Prostate gland (tissue), 2 donors: ENCODE data around the gene TNRC6A. TPM values are rescaled to one million over a fixed set of nuclear protein-coding genes. Genes with fewer than 3 reads are reported as not detected.

Source experiments
- DNase-seq: peaks from one replicate; pipeline ENCODE4 v3.0.0-alpha.2; 2019; ENCODE audit warnings: low spot score
- H3K27ac ChIP-seq, 2 donors: fragments of 200-600 bp; sonication (generic); 2 replicates each; pipeline ENCODE4 v1.5.1; 2017 to 2019
- H3K27me3 ChIP-seq: fragments of 200-600 bp; sonication (generic); replicated peaks from 2 replicates; pipeline ENCODE4 v1.5.1; 2019; ENCODE audit not compliant: insufficient read depth
- H3K36me3 ChIP-seq, 2 donors: fragments of 200-600 bp; sonication (generic); 1 replicate in 1 of 2; 2 replicates in 1 of 2; pipeline versions ENCODE4 v1.5.1 to v1.8.1; 2017 to 2019
- H3K4me1 ChIP-seq: fragments of 200-600 bp; sonication (generic); replicated peaks from 2 replicates; pipeline ENCODE4 v1.5.1; 2019
- H3K4me3 ChIP-seq, 2 donors: fragments of 200-600 bp; sonication (generic); 2 replicates each; pipeline ENCODE4 v1.5.1; 2017 to 2019
- H3K9me3 ChIP-seq: fragments of 200-600 bp; sonication (generic); 2 replicates; pipeline ENCODE4 v1.5.1; 2017
- POLR2A ChIP-seq: fragments of 450-650 bp; IDR thresholded peaks from one replicate; pipeline ENCODE4 v1.6.1; 2016; ENCODE audit warnings: antibody characterized with exemption, mild to moderate bottlenecking
- POLR2AphosphoS5 ChIP-seq: sonication (generic); formaldehyde crosslinking; IDR thresholded peaks from one replicate; pipeline ENCODE4 v1.6.1; 2017; ENCODE audit warnings: antibody characterized with exemption
- WGBS: methylation state at CpG from one replicate; pipeline ENCODE4 v1.1.5; 2018; 5-methylcytosine and 5-hydroxymethylcytosine counted together
- intact Hi-C: fragments of 100-400 bp; cut with DNase I; formaldehyde crosslinking; loops from one replicate; pipeline ENCODE4 v1.14.2; 2022
- total RNA-seq, 2 donors: library from RNA; depleted of rRNA; stranded (reverse); fragments of >200 nt; gene quantifications; one replicate each; pipeline ENCODE4 v1.1.0, GENCODE V29; 2016
- TF ChIP-seq, protein P1 (sequence below), 4 experiments: fragments of 200-600 bp in 2 of 4; fragments of 450-650 bp in 2 of 4; sonication (generic) in 2 of 4; IDR thresholded peaks; 1 replicate in 3 of 4; 2 replicates in 1 of 4; pipeline ENCODE4 v1.5.1; 2016 to 2019; ENCODE audit warnings: antibody characterized with exemption in 4 of 4, mild to moderate bottlenecking in 2 of 4, moderate library complexity in 2 of 4

The TNRC6A gene
- total RNA-seq, 2 donors from 2014 or later: 37.5 to 65.5 TPM

DNA sequence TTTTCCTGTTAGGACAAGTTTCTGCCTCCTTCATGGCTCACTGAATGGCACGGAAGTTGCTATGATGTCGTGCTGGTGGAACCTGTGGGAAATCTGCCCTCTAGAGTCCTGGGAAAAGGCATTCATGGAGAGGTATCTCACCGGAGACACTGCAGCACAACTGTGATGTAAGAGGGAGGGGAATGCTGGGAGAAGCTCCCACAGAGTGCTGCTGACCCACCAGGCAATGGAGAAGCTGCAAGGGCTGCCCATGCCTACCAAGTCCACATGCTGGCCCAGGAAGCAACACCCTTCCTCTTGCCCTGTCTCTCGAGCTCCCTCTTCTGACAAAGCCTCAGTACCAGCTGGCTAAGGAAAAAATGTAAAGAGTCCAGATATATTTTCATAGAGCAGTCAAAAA lies 71.1 kb downstream of the TNRC6A start:
- peaks cover 14 to 22% of the 10 kb centered on the region in 2 donors for H3K36me3 ChIP-seq

DNA sequence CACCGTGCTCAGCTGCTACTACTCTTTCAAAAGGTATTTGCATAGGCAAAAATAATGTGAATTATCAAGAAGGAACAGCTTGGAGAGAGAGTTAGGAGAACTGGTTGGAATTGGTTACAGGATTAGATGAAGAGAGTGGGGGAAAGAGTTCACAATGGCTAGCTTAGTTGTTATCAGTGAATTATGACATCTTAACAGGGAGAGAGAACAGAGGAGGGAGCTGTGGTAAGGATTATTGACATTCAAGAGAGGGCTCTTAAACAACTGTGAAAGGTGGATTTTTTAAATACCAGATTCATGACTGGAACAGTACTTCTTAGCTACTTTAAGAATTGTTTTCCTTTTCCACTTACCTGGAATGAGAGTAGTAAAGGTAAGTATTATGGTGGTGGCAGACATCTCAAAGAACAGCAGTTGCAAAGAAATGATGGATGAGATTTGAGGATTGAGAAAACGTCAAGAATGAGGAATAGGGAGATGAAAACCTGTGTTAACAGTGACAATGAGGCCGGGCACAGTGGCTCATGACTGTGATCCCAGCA lies 72.4 kb downstream of the TNRC6A start:
- no peaks in the 10 kb centered on the region for H3K4me1 ChIP-seq
- no peaks in the 10 kb centered on the region for H3K9me3 ChIP-seq
- H3K4me3 ChIP-seq: no peak overlapping the region
- intact Hi-C loops: loop anchor here (10.0 kb wide), 1 partner anchor 227 kb away; no protein-coding TSS in a partner anchor
- DNase-seq: no peak
- no peak overlapping the region for H3K27ac ChIP-seq
- no peak for TF ChIP-seq POLR2A
- TF ChIP-seq, protein P1, sequence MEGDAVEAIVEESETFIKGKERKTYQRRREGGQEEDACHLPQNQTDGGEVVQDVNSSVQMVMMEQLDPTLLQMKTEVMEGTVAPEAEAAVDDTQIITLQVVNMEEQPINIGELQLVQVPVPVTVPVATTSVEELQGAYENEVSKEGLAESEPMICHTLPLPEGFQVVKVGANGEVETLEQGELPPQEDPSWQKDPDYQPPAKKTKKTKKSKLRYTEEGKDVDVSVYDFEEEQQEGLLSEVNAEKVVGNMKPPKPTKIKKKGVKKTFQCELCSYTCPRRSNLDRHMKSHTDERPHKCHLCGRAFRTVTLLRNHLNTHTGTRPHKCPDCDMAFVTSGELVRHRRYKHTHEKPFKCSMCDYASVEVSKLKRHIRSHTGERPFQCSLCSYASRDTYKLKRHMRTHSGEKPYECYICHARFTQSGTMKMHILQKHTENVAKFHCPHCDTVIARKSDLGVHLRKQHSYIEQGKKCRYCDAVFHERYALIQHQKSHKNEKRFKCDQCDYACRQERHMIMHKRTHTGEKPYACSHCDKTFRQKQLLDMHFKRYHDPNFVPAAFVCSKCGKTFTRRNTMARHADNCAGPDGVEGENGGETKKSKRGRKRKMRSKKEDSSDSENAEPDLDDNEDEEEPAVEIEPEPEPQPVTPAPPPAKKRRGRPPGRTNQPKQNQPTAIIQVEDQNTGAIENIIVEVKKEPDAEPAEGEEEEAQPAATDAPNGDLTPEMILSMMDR (IDR thresholded peaks at IDR 0.05): no peak
- no peak for TF ChIP-seq POLR2AphosphoS5
- H3K36me3 ChIP-seq: peaks cover 14 to 29% of the 10 kb centered on the region in 2 donors
- H3K27me3 ChIP-seq: no peaks in the 10 kb centered on the region
- WGBS: 91% methylated on average over 3 of the region's 3 CpGs

More for the DNA sequence above, 71.1 kb downstream of the TNRC6A start:
- no peaks in the 10 kb centered on the region for H3K9me3 ChIP-seq
- 84% methylated on average over 4 of the region's 4 CpGs for WGBS
- intact Hi-C loops: loop anchor here (10.0 kb wide), 1 partner anchor 226 kb away; no protein-coding TSS in a partner anchor
- no peaks in the 10 kb centered on the region for H3K27me3 ChIP-seq
- no peak overlapping the region for H3K27ac ChIP-seq
- TF ChIP-seq POLR2A (no peak), POLR2AphosphoS5 (no peak)
- TF ChIP-seq, protein P1 (IDR thresholded peaks at IDR 0.05): no peak
- no peaks in the 10 kb centered on the region for H3K4me1 ChIP-seq
- H3K4me3 ChIP-seq: no peak overlapping the region
- DNase-seq: no peak

DNA sequence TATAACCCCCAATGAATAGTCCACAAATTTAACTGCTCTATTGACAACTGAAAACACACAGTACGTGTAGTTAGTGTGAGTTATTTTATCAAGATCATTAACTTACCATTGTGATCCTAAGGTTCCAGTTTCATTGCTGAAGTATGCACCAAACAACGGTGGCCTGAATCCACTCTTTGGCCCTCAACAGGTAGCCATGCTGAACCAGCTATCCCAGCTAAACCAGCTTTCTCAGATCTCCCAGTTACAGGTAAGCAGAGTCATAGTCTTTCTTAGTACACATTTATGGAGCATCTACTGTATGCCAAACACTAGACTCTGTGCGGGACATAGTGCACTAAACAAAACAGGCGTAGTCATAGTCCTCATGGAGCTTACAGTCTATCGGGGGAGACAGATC lies 76.0 kb downstream of the TNRC6A start:
- H3K36me3 ChIP-seq: peaks cover 2 to 33% of the 10 kb centered on the region in 2 donors

DNA sequence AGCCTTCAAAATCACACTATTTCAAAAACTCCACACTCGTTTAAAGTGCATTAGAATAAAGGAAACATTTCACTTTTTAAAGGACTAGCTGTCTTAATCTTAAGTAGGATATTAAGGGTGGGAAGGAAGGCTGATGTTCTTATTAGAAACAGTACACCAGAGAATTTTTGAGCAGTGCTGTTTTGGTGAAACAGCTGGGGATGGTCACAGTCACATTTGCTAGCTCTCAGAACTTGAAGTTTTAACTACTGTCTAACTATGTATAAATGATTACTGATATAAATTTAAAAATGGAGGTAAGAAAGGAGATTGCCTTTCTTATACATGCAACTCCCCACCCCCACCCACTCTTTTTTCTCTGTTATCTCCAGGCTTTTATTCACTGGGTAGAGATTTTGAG lies 77.8 kb downstream of the TNRC6A start:
- Histone ChIP-seq H3K36me3 (peaks cover 0 to 28% of the 10 kb centered on the region in 2 donors), H3K27me3 (no peaks in the 10 kb centered on the region), H3K27ac (no peak overlapping the region), H3K9me3 (no peaks in the 10 kb centered on the region), H3K4me3 (no peak overlapping the region), H3K4me1 (no peaks in the 10 kb centered on the region)
- DNase-seq: no peak
- TF ChIP-seq, protein P1 (IDR thresholded peaks at IDR 0.05): no peak
- TF ChIP-seq POLR2AphosphoS5 (no peak), POLR2A (no peak)
- intact Hi-C loops: loop anchor here (10.0 kb wide), 1 partner anchor 232 kb away; no protein-coding TSS in a partner anchor
- 34% methylated on average over 1 of the region's 1 CpG for WGBS

More for the DNA sequence above, 76.0 kb downstream of the TNRC6A start:
- no peak for DNase-seq
- no peak for TF ChIP-seq POLR2A
- TF ChIP-seq, protein P1 (IDR thresholded peaks at IDR 0.05): no peak
- no peak for TF ChIP-seq POLR2AphosphoS5
- intact Hi-C loops: loop anchor here (10.0 kb wide), 1 partner anchor 231 kb away; no protein-coding TSS in a partner anchor
- H3K4me3 ChIP-seq: no peak overlapping the region
- no peaks in the 10 kb centered on the region for H3K9me3 ChIP-seq
- WGBS: 89% methylated on average over 5 of the region's 5 CpGs
- H3K4me1 ChIP-seq: no peaks in the 10 kb centered on the region
- no peak overlapping the region for H3K27ac ChIP-seq
- H3K27me3 ChIP-seq: no peaks in the 10 kb centered on the region
